ENCODE data around the gene NPNT. TPM values are rescaled to one million over a fixed set of nuclear protein-coding genes. Genes with fewer than 3 reads are reported as not detected.

NPNT gene
- polyA plus RNA-seq, 1 experiment = not detected

GRCh38 chr4:105990933-105991332 is 95.7 kb downstream of the NPNT start:
- CTCF ChIA-PET = interaction anchor here (0.6 to 0.9 kb wide), 2 partner anchors 11 to 29 kb away, joined by 3 read pairs; no protein-coding TSS in a partner anchor
- peaks cover 1% of the 10 kb centered on the region; the same call in 1 of the 2 replicates for H3K27me3 ChIP-seq (ENCODE audit: control insufficient read depth, insufficient read depth, low read length)
- TF ChIP-seq, protein P1, sequence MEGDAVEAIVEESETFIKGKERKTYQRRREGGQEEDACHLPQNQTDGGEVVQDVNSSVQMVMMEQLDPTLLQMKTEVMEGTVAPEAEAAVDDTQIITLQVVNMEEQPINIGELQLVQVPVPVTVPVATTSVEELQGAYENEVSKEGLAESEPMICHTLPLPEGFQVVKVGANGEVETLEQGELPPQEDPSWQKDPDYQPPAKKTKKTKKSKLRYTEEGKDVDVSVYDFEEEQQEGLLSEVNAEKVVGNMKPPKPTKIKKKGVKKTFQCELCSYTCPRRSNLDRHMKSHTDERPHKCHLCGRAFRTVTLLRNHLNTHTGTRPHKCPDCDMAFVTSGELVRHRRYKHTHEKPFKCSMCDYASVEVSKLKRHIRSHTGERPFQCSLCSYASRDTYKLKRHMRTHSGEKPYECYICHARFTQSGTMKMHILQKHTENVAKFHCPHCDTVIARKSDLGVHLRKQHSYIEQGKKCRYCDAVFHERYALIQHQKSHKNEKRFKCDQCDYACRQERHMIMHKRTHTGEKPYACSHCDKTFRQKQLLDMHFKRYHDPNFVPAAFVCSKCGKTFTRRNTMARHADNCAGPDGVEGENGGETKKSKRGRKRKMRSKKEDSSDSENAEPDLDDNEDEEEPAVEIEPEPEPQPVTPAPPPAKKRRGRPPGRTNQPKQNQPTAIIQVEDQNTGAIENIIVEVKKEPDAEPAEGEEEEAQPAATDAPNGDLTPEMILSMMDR (IDR thresholded peaks at IDR 0.05; ENCODE audit: insufficient read depth, low read depth, low read length) = no peak
- POLR2A ChIA-PET = no interaction called here
- H3K36me3 ChIP-seq (ENCODE audit: control insufficient read depth, insufficient read depth, low read length) = no peaks in the 10 kb centered on the region
- peak; percentile 10 for DNase-seq (ENCODE audit: low read depth)
- no peak overlapping the region for H3K4me3 ChIP-seq (ENCODE audit: low read depth, low read length)

- H3K27me3 ChIP-seq (ENCODE audit: control insufficient read depth, insufficient read depth, low read length) = peaks cover 1% of the 10 kb centered on the region
- H3K4me3 ChIP-seq (ENCODE audit: low read depth, low read length) = no peak overlapping the region
- DNase-seq (ENCODE audit: low read depth) = no peak
- TF ChIP-seq, protein P1 (IDR thresholded peaks at IDR 0.05; ENCODE audit: insufficient read depth, low read depth, low read length) = no peak
- ChIA-PET CTCF (interaction anchor here (0.6 kb wide), 1 partner anchor 29 kb away, joined by 3 read pairs; no protein-coding TSS in a partner anchor), POLR2A (no interaction called here)
- no peaks in the 10 kb centered on the region for H3K36me3 ChIP-seq (ENCODE audit: control insufficient read depth, insufficient read depth, low read length)
Observed at GRCh38 chr4:105991726-105992125, 96.5 kb downstream of the NPNT start.

DNA sequence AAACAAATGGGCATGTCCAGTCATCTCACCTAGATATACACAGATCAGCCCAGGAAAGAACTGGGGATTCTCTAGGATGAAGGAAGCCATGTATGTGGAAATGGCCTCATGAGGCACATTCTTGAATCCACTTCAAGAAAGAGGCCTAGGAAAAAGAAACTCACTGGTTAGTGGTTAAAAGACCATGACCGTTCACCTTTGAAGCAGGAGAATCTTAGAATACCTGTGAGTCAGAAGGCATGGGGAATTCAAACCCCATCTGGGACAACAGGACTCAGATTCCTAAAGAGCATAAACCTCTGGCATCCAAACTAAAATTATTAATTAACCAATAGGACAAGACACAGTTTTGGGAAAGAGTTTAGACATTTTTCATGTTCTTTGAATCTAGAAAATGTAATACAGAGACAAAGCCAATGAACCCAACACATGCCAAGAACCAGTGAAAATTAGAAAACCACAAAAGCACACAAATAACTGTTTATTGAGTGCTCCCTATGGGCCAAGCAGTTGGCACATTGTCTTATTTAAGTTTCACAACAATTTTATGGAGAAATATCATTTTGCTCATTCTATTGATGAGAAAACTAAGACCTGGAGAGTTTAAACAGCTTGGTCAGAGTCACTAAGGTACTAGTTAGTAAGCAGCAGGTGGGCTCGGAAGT is 97.5 kb downstream of the NPNT start:
- DNase-seq (ENCODE audit: low read depth) = no peak
- Histone ChIP-seq H3K27me3 (ENCODE audit: control insufficient read depth, insufficient read depth, low read length) (peaks cover 1% of the 10 kb centered on the region), H3K4me3 (ENCODE audit: low read depth, low read length) (no peak overlapping the region), H3K36me3 (ENCODE audit: control insufficient read depth, insufficient read depth, low read length) (no peaks in the 10 kb centered on the region)
- CTCF ChIA-PET = no interaction called here
- TF ChIP-seq, protein P1 (IDR thresholded peaks at IDR 0.05; ENCODE audit: insufficient read depth, low read depth, low read length) = no peak
- POLR2A ChIA-PET = no interaction called here

DNA sequence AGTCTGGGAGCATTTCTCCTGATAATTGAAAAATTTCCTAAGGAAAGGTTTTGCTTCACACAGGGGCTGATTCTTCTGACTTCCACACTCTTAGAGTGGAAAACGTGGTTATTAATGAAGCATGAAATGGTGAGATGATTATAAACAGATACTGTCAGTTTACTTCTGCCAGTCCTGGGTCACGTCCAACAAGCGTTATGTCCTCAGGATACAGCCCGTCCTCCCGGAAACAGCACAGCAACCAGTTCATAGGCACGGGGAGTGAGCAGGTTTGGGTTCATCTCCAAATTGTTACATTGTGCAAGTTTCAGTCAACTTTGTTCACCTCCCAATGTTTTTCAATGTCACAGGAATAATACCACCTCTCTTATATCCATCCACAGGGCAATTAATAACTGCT is 98.8 kb downstream of the NPNT start:
- TF ChIP-seq, protein P1 (IDR thresholded peaks at IDR 0.05; ENCODE audit: insufficient read depth, low read depth, low read length) = no peak

DNA sequence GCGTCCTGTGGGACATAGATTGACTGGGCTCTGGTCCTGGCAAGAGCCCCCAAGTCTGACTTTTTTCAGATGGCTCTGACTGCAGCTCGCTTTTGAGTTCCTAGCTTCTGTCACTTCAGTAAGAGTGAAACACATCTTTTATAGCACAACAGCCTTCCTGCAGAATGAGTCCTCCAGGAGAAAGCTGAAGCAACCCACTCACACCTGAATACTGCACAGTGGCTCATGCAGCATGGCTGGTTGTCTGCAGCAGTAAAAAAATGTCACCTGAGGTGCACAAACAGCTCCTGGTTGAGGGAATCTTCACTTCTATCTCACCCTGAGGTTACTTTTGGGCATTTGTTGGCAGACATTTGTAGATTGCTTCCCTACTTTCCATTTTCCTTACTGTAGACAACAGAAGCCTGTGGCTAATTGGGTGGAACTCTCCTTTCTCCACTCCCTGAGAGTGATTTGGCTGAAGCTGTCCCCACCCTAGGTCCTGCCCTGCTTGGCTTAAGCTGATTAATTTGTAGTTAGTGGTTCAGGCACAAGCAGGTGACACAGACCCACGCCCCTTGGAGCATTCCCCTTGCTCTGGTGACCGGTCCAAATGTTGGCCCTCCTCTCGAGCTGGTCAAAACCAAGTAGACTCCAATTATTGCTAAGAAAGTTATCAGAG is 99.7 kb downstream of the NPNT start:
- no peak for DNase-seq (ENCODE audit: low read depth)
- POLR2A ChIA-PET = interaction anchor here (0.6 kb wide), 1 partner anchor 28 kb away, joined by 3 read pairs; no protein-coding TSS in a partner anchor
- TF ChIP-seq, protein P1 (IDR thresholded peaks at IDR 0.05; ENCODE audit: insufficient read depth, low read depth, low read length) = no peak
- H3K4me3 ChIP-seq (ENCODE audit: low read depth, low read length) = no peak overlapping the region
- peaks cover 1% of the 10 kb centered on the region for H3K27me3 ChIP-seq (ENCODE audit: control insufficient read depth, insufficient read depth, low read length)
- CTCF ChIA-PET = no interaction called here
- H3K36me3 ChIP-seq (ENCODE audit: control insufficient read depth, insufficient read depth, low read length) = no peaks in the 10 kb centered on the region

More for the DNA sequence above, 98.8 kb downstream of the NPNT start:
- Histone ChIP-seq H3K27me3 (ENCODE audit: control insufficient read depth, insufficient read depth, low read length) (peaks cover 1% of the 10 kb centered on the region), H3K36me3 (ENCODE audit: control insufficient read depth, insufficient read depth, low read length) (no peaks in the 10 kb centered on the region), H3K4me3 (ENCODE audit: low read depth, low read length) (no peak overlapping the region)
- ChIA-PET POLR2A (no interaction called here), CTCF (no interaction called here)
- no peak for DNase-seq (ENCODE audit: low read depth)
